Measurements from ENCODE around the gene ARHGEF19.

- TF ChIP-seq CTCF (conservative IDR thresholded peaks at IDR 0.05; ENCODE audit: low read length) (no peak), EZH2phosphoT487 (IDR thresholded peaks at IDR 0.05; ENCODE audit: borderline replicate concordance) (no peak)
Observed at GRCh38 chr1:16204216-16204615, 8.2 kb downstream of the ARHGEF19 start.
